Measurements from ENCODE around the gene PNISR. TPM values are rescaled to one million over a fixed set of nuclear protein-coding genes. Genes with fewer than 3 reads are reported as not detected.

Gene PNISR
- total RNA-seq, 1 experiment from 2014 or later, result 134 TPM

DNA sequence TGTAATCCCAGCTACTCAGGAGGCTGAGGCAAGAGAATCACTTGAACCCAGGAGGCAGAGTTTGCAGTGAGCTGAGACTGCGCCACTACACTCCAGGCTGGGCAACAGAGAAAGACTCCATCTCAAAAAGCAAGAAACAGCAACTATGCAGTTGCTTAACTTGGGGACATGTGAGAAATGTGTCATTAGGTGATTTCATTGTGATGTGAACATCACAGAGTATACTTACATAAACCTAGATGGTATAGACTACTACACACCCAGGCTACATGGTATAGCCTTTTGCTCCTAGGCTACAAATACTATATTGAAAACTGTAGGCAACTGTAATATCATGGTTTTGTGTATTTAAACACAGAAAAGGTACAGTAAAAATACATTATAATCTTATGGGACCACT, 27.8 kb downstream of the PNISR start:
- TF ChIP-seq, protein P1, sequence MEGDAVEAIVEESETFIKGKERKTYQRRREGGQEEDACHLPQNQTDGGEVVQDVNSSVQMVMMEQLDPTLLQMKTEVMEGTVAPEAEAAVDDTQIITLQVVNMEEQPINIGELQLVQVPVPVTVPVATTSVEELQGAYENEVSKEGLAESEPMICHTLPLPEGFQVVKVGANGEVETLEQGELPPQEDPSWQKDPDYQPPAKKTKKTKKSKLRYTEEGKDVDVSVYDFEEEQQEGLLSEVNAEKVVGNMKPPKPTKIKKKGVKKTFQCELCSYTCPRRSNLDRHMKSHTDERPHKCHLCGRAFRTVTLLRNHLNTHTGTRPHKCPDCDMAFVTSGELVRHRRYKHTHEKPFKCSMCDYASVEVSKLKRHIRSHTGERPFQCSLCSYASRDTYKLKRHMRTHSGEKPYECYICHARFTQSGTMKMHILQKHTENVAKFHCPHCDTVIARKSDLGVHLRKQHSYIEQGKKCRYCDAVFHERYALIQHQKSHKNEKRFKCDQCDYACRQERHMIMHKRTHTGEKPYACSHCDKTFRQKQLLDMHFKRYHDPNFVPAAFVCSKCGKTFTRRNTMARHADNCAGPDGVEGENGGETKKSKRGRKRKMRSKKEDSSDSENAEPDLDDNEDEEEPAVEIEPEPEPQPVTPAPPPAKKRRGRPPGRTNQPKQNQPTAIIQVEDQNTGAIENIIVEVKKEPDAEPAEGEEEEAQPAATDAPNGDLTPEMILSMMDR (conservative IDR thresholded peaks at IDR 0.05), result no peak
- no peak overlapping the region for H3K56ac ChIP-seq (ENCODE audit: insufficient read length, low read depth, low read length)
- DNase-seq, result no peak
- Mint-ChIP-seq H3K27ac (no peak overlapping the region), H3K27me3 (ENCODE audit: low read depth) (peaks cover 2% of the 10 kb centered on the region), H3K4me3 (no peak overlapping the region), H3K4me1 (peaks cover 0 to 5% of the 10 kb centered on the region in 2 experiments), H3K36me3 (ENCODE audit: insufficient read depth in 1 of 3, low read depth in 3 of 3) (peaks cover 12 to 40% (median 27%) of the 10 kb centered on the region in 3 experiments; a peak in 6 of 7 replicates), H3K9me3 (no peaks in the 10 kb centered on the region)
- H3K27ac ChIP-seq (ENCODE audit: insufficient read length, low read depth, low read length), result no peak overlapping the region
- H2BK20ac ChIP-seq (ENCODE audit: low read depth, low read length, poor library complexity, severe bottlenecking), result no peak overlapping the region
- no peak overlapping the region for H2BK15ac ChIP-seq (ENCODE audit: low read depth, low read length)
- H4K20me1 ChIP-seq (ENCODE audit: control insufficient read depth, insufficient read depth, insufficient read length), result no peaks in the 10 kb centered on the region
- H4K5ac ChIP-seq (ENCODE audit: insufficient read length, low read depth, low read length), result no peak overlapping the region
- no peak overlapping the region for H3K4ac ChIP-seq (ENCODE audit: low read depth, low read length)
- H3K14ac ChIP-seq (ENCODE audit: insufficient read depth, low read length), result no peak overlapping the region
- no peak overlapping the region for H3K4me2 ChIP-seq (ENCODE audit: insufficient read depth, insufficient read length, low read length)
- H3K79me1 ChIP-seq (ENCODE audit: insufficient read depth, low read depth, low read length, poor library complexity, severe bottlenecking), result no peaks in the 10 kb centered on the region
- no peak overlapping the region for H2AK5ac ChIP-seq (ENCODE audit: insufficient read length, low read length)
- no peak overlapping the region for H3K18ac ChIP-seq (ENCODE audit: insufficient read length, low read depth, low read length)
- WGBS (ENCODE audit: extremely low coverage, insufficient read length, low lambda C conversion rate), result no CpG with 5 or more reads among the region's 1 CpG
- no peak overlapping the region for H2AFZ ChIP-seq (ENCODE audit: low read length)
- no peak overlapping the region for H2BK5ac ChIP-seq (ENCODE audit: insufficient read length, low read length)
- no peak overlapping the region for H2BK12ac ChIP-seq (ENCODE audit: insufficient read length, low read depth, low read length)
- no peaks in the 10 kb centered on the region for H3K4me1 ChIP-seq (ENCODE audit: insufficient read depth, low read length)
- H3T11ph ChIP-seq (ENCODE audit: low read length), result no peak overlapping the region
- no peak overlapping the region for H4K8ac ChIP-seq (replicated peaks; ENCODE audit: insufficient read length, low read depth, low read length)
- H3K23ac ChIP-seq (ENCODE audit: insufficient read length, low read depth, low read length), result no peak overlapping the region
- H2BK120ac ChIP-seq (ENCODE audit: low read depth, low read length, poor library complexity, severe bottlenecking), result no peak overlapping the region
- H3K9me3 ChIP-seq (ENCODE audit: control insufficient read depth, low read depth, low read length), result no peaks in the 10 kb centered on the region
- no peaks in the 10 kb centered on the region for H3K23me2 ChIP-seq (ENCODE audit: insufficient read length, low read depth, low read length, poor library complexity, severe bottlenecking)
- H3K79me2 ChIP-seq (ENCODE audit: insufficient read depth, low read length), result no peaks in the 10 kb centered on the region
- H3K9ac ChIP-seq (ENCODE audit: extremely low read depth, insufficient read length, low read length), result no peak overlapping the region
- H3K27me3 ChIP-seq (ENCODE audit: insufficient read depth, low read length), result no peaks in the 10 kb centered on the region
- no peak overlapping the region for H4K91ac ChIP-seq (ENCODE audit: insufficient read length, low read depth, low read length)

Measured in H9 (cell line).